ENCODE results near the gene PSMG1. TPM values are rescaled to one million over a fixed set of nuclear protein-coding genes. Genes with fewer than 3 reads are reported as not detected.

Gene PSMG1
- total and polyA plus RNA-seq, 2 of the 8 experiments (the other 6 are each of a cell fraction or from before 2014, with no cell fraction given), result 50.7 to 93.7 TPM

DNA sequence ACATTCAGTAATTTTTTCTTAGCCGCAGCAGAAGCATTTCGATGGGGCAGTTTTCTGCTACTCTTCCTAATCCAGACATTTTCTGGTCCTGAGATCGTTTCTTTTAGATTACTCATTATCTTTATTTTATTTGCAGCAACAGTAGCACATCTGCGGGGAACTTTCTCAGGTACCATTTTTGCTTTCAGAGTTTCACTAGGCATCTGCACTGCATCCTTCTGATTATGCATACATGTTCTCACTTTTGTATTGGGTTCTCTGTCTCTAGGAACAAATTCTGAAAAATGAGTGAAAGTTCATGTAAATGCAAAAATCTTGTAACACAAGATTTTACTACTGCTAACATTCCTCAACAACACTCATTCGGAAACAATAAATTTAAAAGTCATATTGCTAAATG is 3.9 kb upstream of the PSMG1 start:
- no peak overlapping the region for H3K27ac ChIP-seq (ENCODE audit: low read depth, low read length)
- WGBS, 2 experiments (ENCODE audit: extremely low coverage in 1 of 2, insufficient coverage in 1 of 2, insufficient read length in 1 of 2, insufficient replicate concordance in 2 of 2, low coverage in 1 of 2, low lambda C conversion rate in 2 of 2, missing lambda C conversion rate in 1 of 2), result 91% methylated on average over 5 of the region's 5 CpGs; no CpG with 5 or more reads in 1 of the 2 experiments
- no peak for FAIRE-seq

More for the DNA sequence above, 3.9 kb upstream of the PSMG1 start:
- Histone ChIP-seq H2BK20ac (ENCODE audit: low read length) (no peak overlapping the region), H2AK5ac (ENCODE audit: low read depth, low read length) (no peak overlapping the region), H2BK5ac (ENCODE audit: low read depth, low read length) (no peak overlapping the region), H3K14ac (ENCODE audit: insufficient read length) (no peak overlapping the region), H4K91ac (replicated peaks; ENCODE audit: insufficient read length, low read length) (no peak overlapping the region), H3K9me3 (ENCODE audit: insufficient read depth in 2 of 2, low read depth in 1 of 2, low read length in 1 of 2) (no peaks in the 10 kb centered on the region), H2BK120ac (replicated peaks; ENCODE audit: low read depth, low read length) (no peak overlapping the region), H3K9ac (replicated peaks in 1 of 4; ENCODE audit: extremely low read depth in 1 of 4, low read depth in 3 of 4, low read length in 3 of 4) (no peak overlapping the region), H3K79me2 (ENCODE audit: control insufficient read depth in 1 of 2, insufficient read depth in 2 of 2, low read length in 2 of 2) (peaks cover 0 to 8% of the 10 kb centered on the region in 2 experiments; a peak in 3 of 4 replicates), H3K79me1 (ENCODE audit: low read depth, low read length) (0 out of 2 replicates have a peak, but pooled peaks cover 1% of the 10 kb centered on the region), H3K56ac (replicated peaks; ENCODE audit: insufficient read length, low read depth, low read length) (no peak overlapping the region), H3K4ac (replicated peaks; ENCODE audit: insufficient read length, low read depth, low read length) (no peak overlapping the region), H2BK15ac (ENCODE audit: low read length) (no peak overlapping the region), H2BK12ac (ENCODE audit: low read depth, low read length) (no peak overlapping the region), H3K18ac (ENCODE audit: extremely low read depth, low read length) (no peak overlapping the region), H3K4me2 (ENCODE audit: insufficient read depth in 1 of 2, low read depth in 2 of 2, low read length in 2 of 2) (no peak overlapping the region), H4K20me1 (replicated peaks in 1 of 2; ENCODE audit: control insufficient read depth in 1 of 2, insufficient read depth in 2 of 2, low read length in 2 of 2) (peaks cover 0 to 3% of the 10 kb centered on the region in 2 experiments), H2AFZ (ENCODE audit: low read length) (no peak overlapping the region), H3K36me3 (ENCODE audit: control insufficient read depth in 2 of 4, insufficient read depth in 4 of 4, low read length in 3 of 4) (0 out of 8 replicates have a peak, but pooled peaks cover 0 to 3% (median 0%) of the 10 kb centered on the region in 4 experiments), H3K27me3 (replicated peaks in 1 of 4; ENCODE audit: control insufficient read depth in 3 of 4, extremely low read depth in 1 of 4, insufficient read depth in 3 of 4, low read length in 3 of 4) (no peaks in the 10 kb centered on the region), H4K5ac (ENCODE audit: insufficient read length, low read depth, low read length) (no peak overlapping the region), H3K23me2 (ENCODE audit: low read depth, low read length) (peaks cover 5% of the 10 kb centered on the region; the same call in 1 of the 2 replicates), H3K4me3 (ENCODE audit: extremely low read depth in 1 of 4, insufficient read depth in 2 of 4, low read depth in 3 of 4, low read length in 4 of 4) (no peak overlapping the region), H4K8ac (ENCODE audit: extremely low read depth, insufficient read depth, low read length) (no peak overlapping the region), H3K23ac (ENCODE audit: insufficient read length) (no peak overlapping the region), H3K4me1 (replicated peaks in 1 of 4; ENCODE audit: control insufficient read depth in 3 of 4, insufficient read depth in 4 of 4, low read length in 3 of 4) (peaks cover 0 to 2% (median 1%) of the 10 kb centered on the region in 4 experiments; a peak in 4 of 7 replicates)
- no peak for TF ChIP-seq TEAD4 (IDR thresholded peaks at IDR 0.05; ENCODE audit: low read depth, low read length)
- TF ChIP-seq SIRT6 (IDR thresholded peaks at IDR 0.05; ENCODE audit: low read length), result no peak
- no peak for TF ChIP-seq PHF8 (conservative IDR thresholded peaks at IDR 0.05; ENCODE audit: low read depth, low read length)
- TF ChIP-seq TAF1 (IDR thresholded peaks at IDR 0.05; ENCODE audit: low read depth, low read length), result no peak
- TF ChIP-seq NRF1 (IDR thresholded peaks at IDR 0.05; ENCODE audit: low read depth, low read length), result no peak
- TF ChIP-seq TAF7 (optimal IDR thresholded peaks at IDR 0.05; ENCODE audit: borderline replicate concordance, low read depth, low read length), result no peak
- no peak for TF ChIP-seq FOSL1 (IDR thresholded peaks at IDR 0.05; ENCODE audit: insufficient read depth, low read depth, low read length)
- no peak for TF ChIP-seq RAD21 (IDR thresholded peaks at IDR 0.05 in 1 of 2, conservative IDR thresholded peaks at IDR 0.05 in 1 of 2; ENCODE audit: low read depth in 2 of 2, low read length in 2 of 2)
- TF ChIP-seq, protein P1, sequence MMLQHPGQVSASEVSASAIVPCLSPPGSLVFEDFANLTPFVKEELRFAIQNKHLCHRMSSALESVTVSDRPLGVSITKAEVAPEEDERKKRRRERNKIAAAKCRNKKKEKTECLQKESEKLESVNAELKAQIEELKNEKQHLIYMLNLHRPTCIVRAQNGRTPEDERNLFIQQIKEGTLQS (IDR thresholded peaks at IDR 0.05; ENCODE audit: insufficient read depth, low read depth, low read length), result no peak
- TF ChIP-seq SIN3A (conservative IDR thresholded peaks at IDR 0.05 in 1 of 2, IDR thresholded peaks at IDR 0.05 in 1 of 2; ENCODE audit: low read depth in 1 of 2, low read length in 2 of 2), result no peak
- no peak for TF ChIP-seq KDM5A (IDR thresholded peaks at IDR 0.05; ENCODE audit: low read length)
- no peak for TF ChIP-seq POLR2AphosphoS5 (IDR thresholded peaks at IDR 0.05; ENCODE audit: low read depth, low read length)
- POLR2A ChIA-PET (ENCODE audit: partially characterized antibody), result no interaction called here
- CTCF ChIA-PET (ENCODE audit: partially characterized antibody), result no interaction called here
- DNase-seq (ENCODE audit: low read depth in 1 of 2, low spot score in 2 of 2), result no peak

Measured in H1 (cell line).